GM21360 (cell line): Measurements from ENCODE around the gene SMG7.

Experiments
- ATAC-seq: cut with Tn5 transposase; IDR thresholded peaks from one replicate; pipeline ENCODE4 v1.9.1; 2021; ENCODE audit warnings: mild to moderate bottlenecking, moderate library complexity; ENCODE audit not compliant: unreplicated experiment

SMG7 gene

GRCh38 chr1:183553764-183554163 lies 81.5 kb downstream of the SMG7 start:
- no peak for ATAC-seq

GRCh38 chr1:183554577-183554976 lies 82.3 kb downstream of the SMG7 start:
- no peak for ATAC-seq

DNA sequence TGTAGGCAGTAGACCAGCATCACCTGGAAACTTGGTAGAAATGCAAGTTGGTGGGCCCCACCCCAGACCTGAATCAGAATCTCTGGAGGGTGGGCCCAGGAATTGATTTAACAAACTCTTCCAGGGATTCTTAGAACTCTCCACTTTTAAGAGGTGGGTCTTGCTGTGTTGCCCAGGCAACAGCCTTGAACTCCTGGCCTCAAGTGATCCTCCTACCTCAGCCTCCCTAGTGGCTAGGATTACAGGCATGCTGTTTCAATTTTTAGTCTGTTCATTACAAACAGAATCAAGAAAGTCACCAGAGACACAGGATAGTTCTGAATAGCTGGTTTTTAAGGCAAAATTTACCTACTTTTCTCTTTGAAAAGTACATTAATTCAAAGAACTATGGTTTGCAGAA lies 86.8 kb downstream of the SMG7 start:
- ATAC-seq: no peak

- ATAC-seq: no peak
Observed at GRCh38 chr1:183562701-183563100, 90.4 kb downstream of the SMG7 start.

- no peak for ATAC-seq
Observed at GRCh38 chr1:183565261-183565660, 93.0 kb downstream of the SMG7 start.

DNA sequence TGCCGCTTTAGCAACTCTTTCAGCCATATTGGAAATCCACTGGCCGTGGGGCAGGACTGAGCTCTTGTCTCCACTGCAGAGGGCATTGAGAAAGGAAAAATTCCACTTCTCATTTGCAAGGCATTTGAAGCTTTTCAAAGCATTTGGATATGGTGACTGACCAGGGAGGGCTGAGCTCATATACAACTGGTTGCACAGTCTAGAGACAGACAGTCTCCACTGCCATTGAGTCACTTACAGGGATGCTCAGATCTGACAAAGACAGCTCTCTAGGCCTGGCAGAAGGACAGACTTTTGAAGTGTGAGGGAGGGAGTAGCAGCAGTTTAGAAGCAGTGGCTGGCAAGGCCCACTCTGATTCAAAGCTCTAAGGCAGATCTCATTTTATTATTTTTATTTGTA lies 93.7 kb downstream of the SMG7 start:
- ATAC-seq: no peak

- ATAC-seq: peak; percentile 55
Observed at GRCh38 chr1:183567584-183567983, 95.3 kb downstream of the SMG7 start.

DNA sequence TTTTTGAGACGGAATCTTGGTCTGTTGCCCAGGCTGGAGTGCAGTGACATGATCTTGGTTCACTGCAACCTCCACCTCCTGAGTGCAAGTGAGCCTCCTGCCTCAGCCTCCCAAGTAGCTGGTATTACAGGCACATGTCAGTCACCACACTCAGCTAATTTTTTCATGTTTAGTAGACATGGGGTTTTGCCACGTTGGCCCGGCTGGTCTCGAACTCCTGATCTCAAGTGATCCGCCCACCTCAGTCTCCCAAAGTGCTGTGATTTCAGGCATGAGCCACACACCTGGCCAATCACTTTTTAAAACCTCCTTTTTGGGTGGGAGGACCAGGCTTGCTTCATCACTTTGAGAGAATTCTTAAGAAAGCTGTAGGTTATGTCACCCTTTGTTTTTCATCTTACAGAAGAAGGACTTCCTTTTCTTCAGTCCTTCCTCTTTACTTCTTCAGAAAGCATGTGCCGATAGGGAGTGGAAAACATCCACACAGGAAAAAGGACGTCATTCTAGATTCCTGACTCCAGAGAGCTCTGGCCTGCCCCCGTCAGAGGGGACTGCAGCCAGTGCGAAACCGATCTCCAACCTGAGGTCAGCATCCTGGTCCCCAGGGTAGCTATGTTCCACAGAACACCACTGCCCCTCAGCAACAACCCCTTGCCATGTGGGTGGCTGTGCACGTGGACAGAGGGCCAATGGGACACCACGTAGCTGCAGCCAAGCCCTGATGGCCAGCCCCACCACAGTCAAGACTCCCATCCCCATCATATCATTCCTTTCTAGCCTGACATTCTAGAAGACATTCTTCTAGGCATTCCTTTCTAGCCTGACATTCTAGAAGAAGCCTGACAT lies 96.1 kb downstream of the SMG7 start:
- ATAC-seq: no peak

DNA sequence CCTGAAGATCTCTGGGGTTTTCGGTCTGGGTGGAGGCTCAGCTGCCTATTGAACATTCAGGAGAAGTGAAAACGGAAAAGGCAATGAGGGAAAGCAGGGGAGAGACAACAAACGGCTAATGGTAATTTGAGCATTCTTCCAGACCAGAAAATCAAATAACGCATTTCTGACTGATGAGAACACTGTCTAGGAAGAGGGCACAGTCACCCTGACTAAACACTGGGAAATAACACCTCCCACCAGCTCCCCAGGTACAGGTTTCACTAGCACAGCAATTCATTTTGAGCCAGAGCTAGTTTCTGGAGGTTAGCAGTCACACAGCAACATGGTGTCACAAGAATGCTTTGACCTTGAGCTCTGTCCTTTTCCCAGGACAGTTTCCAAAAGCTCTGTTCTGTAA lies 96.8 kb downstream of the SMG7 start:
- no peak for ATAC-seq

GRCh38 chr1:183569801-183570200 lies 97.5 kb downstream of the SMG7 start:
- no peak for ATAC-seq

- ATAC-seq: no peak
Observed at GRCh38 chr1:183570451-183570850, 98.2 kb downstream of the SMG7 start.

DNA sequence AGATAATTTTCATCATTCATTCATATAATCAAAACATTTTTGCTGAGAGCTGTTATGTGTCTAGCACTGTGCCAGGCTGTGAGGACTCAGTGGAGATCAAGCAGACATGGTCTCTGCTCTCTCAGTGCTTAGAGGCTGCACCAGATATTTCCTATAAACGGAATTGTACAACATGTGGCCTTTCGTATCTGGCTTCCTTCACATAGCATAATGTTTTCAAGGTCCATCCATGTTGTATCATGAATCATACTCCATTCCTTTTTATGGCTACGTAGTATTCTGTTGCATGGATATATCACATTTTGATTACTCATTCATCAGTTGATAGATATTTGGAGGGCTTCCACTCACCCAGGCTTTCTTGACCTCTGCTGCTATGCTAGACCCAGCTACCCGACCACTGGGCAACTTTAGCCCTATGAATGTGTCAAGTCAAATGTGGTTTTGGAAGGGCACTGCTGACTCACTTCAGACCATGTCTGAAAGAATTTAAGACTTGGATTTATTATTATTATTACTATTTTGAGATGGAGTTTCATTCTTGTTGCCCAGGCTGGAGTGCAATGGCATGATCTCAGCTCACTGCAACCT lies 99.5 kb downstream of the SMG7 start:
- no peak for ATAC-seq

GRCh38 chr1:183572721-183573120 lies 100.4 kb downstream of the SMG7 start:
- no peak for ATAC-seq

DNA sequence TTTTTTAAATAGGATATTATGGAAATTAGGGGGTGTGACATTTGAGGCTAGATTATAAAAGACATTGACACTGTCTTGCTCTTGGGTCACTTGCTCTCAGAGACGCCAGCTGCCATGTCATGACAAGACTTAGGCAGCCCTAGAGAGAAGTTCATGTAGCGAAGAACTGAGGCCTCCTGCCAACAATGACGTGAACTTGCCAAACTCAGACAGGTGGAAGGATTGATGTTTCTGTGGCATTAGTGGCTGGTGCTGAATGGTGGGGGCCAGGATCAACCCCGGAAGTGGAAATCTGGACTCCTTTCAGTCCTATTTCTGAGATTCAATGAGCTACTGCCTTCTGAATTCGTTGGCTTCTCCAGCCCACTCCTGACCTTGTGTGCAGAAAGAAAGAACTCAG lies 103.3 kb downstream of the SMG7 start:
- ATAC-seq: no peak

- ATAC-seq: no peak
Observed at GRCh38 chr1:183576537-183576936, 104.2 kb downstream of the SMG7 start.

- ATAC-seq: no peak
Observed at GRCh38 chr1:183577897-183578465, 105.7 kb downstream of the SMG7 start.

DNA sequence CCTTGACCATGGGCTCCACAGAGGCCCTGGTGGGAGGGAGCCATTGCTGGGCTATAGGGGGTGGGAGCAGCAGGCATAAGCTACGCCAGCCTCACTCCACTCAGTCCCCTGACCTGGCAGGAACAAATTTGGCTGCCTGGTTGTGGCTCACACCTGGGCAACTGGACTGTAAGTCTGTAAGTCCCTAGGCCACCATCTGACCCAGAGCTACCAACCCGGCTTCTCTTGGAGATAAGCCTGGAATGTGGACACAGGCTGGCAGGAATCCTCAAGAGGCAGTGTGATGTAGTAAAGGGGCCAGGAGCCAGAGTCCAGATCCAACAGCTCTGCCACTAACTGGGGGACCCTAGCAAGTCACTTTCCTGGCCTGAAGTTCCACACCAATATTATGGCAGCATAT lies 106.6 kb downstream of the SMG7 start:
- no peak for ATAC-seq

DNA sequence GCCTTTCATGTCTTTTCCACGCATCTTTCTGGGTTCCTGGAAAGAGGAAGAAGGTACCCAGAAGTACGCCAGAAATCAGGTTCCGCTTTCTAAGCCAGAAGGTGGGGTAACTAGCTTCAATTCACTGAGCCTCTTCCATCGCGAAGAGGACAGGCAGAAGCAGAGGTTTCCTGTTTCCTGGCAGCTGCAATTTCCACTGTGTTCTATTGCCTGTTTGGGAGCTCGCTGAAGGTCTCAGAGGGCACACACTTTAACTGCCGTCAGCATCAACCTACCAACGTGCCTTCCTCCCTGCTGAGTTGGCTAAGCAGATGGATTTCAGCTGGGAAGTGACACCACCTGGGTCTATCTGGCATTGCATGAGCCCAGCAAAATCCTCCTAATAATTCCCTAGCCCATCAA lies 108.0 kb downstream of the SMG7 start:
- ATAC-seq: no peak

DNA sequence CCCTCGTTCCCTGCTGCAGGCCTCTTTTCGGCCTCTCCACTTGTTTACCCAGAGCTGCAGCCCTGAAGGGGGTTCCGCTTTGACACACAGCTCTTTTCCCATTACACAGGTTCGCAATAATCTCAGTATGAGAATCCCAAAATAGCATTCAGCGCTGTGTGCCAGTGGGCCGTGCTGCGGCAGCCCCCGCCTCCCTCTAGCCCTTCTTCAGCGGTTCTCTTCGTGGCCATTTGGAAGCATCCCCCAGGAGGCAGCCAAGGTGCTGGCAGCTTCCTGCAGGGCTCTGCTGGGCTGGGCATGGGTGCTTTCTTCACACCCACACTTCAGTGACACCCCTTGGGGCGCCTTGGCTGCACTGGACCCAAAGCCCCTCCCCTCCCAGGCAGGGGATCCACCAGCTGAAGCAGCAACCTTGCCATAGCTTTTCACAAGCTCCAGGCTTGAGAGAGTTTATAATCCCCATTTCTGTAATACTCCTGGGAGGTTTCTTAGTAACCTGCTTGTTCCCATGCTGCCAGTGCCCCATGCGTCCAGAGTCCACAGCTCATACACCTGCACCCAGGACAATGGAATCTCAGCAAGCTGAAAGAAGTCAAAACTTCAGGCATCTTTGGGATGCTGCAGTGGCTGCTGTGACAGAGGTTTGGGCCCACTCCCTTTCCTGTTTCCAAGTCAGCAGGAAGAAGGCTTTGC lies 109.9 kb downstream of the SMG7 start:
- ATAC-seq: no peak

GRCh38 chr1:183583466-183583865 lies 111.2 kb downstream of the SMG7 start:
- no peak for ATAC-seq

DNA sequence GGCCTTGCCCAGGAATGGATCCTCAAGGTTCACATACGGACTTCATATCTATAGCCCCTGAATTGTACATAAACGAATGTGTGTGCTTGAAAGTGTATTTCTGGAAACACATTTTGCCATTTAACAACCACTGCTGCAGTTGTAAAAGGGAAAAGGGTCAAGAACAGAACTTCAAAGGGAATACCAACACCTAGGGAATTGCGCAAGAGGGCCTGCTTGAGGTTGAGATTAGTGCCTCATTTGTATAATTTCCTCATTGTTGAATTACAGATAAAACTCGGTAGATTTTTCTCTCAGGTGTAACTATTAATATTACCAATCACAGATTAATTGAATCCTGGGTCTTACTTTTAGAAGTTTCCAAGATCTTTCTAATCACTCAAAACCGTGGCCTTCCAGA lies 111.8 kb downstream of the SMG7 start:
- ATAC-seq: no peak

DNA sequence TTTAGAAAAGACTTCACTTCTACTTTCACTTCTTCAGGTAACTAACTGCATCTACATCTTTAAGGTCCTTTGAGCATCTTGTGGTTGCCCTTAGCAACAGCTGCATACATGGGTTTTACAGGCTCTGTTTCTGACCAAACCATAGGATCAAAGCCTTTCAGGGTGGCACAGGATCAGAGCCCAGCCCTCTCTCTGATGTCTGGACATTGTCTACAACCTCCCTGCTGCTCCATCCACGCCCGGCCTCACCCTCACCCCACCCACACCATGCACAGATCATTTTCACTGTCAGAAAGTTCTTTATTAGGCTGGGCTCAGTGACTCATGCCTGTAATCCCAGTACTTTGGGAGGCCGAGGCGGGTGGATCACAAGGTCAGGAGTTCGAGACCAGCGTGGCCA lies 112.7 kb downstream of the SMG7 start:
- ATAC-seq: no peak
